OCI-LY7 (cell line): Measurements from ENCODE around the gene CPNE1. TPM values are rescaled to one million over a fixed set of nuclear protein-coding genes. Genes with fewer than 3 reads are reported as not detected.

Experiments
- BruUV-seq: library from RNA; stranded (reverse); fragments of 400-500 nt; replicated peaks from 2 replicates; lab custom pipeline; 2021; lab: Mats Ljungman, UMichigan
- CTCF ChIA-PET: fragments of 300-600 bp; sonication (Branson Sonifier 250); formaldehyde crosslinking; loops from one replicate; lab custom pipeline; 2022; ENCODE audit warnings: antibody characterized with exemption; ENCODE audit not compliant: unreplicated experiment; lab: Charles Lee
- POLR2A ChIA-PET: fragments of 300-600 bp; sonication (Branson Sonifier 250); formaldehyde crosslinking; loops from one replicate; lab custom pipeline; 2022; ENCODE audit warnings: antibody characterized with exemption; lab: Charles Lee
- DNase-seq: peaks from one replicate; pipeline ENCODE4 v3.0.0-alpha.2; 2015; ENCODE audit warnings: low spot score
- H2AFZ ChIP-seq: fragments of 200-600 bp; sonication (generic), shearing (Covaris generic); 2 replicates; pipeline ENCODE4 v1.6.1; 2014; ENCODE audit warnings: mild to moderate bottlenecking, antibody characterized with exemption, low read length, moderate library complexity
- H3K27ac ChIP-seq: fragments of 200-600 bp; sonication (generic); 2 replicates; pipeline ENCODE4 v1.5.1; 2014; ENCODE audit warnings: mixed run types, low read depth, mild to moderate bottlenecking, moderate library complexity, low read length, inconsistent platforms; ENCODE audit not compliant: poor library complexity, severe bottlenecking
- H3K36me3 ChIP-seq: fragments of 200-600 bp; sonication (generic); 2 replicates; pipeline ENCODE4 v1.6.1; 2014; ENCODE audit warnings: mild to moderate bottlenecking, antibody characterized with exemption, low read length, moderate library complexity, mixed read lengths; ENCODE audit not compliant: insufficient read depth
- H3K4me1 ChIP-seq: fragments of 200-600 bp; sonication (generic); 2 replicates; pipeline ENCODE4 v1.5.1; 2014; ENCODE audit warnings: mild to moderate bottlenecking, low read length; ENCODE audit not compliant: insufficient read depth, poor library complexity, severe bottlenecking
- H3K4me2 ChIP-seq: fragments of 200-600 bp; sonication (generic); 2 replicates; pipeline ENCODE4 v1.6.1; 2014; ENCODE audit warnings: mild to moderate bottlenecking, low read length
- H3K4me3 ChIP-seq: fragments of 200-600 bp; sonication (generic); 2 replicates; pipeline ENCODE4 v1.5.1; 2014; ENCODE audit warnings: mild to moderate bottlenecking, low read depth, low read length; ENCODE audit not compliant: poor library complexity, severe bottlenecking
- H3K79me2 ChIP-seq: fragments of 200-600 bp; sonication (generic); 2 replicates; pipeline ENCODE4 v1.6.1; 2016; ENCODE audit warnings: low read depth, mild to moderate bottlenecking, low read length, moderate library complexity, mixed read lengths; ENCODE audit not compliant: insufficient read depth
- H3K9me2 ChIP-seq: fragments of 200-600 bp; sonication (generic); 2 replicates; pipeline ENCODE4 v1.6.1; 2016; ENCODE audit warnings: mild to moderate bottlenecking, low read length, mixed read lengths; ENCODE audit not compliant: insufficient read depth
- H3K9me3 ChIP-seq: fragments of 200-600 bp; sonication (generic); 2 replicates; pipeline ENCODE4 v1.6.1; 2014; ENCODE audit warnings: mild to moderate bottlenecking, mixed run types, low read length, mixed read lengths
- H4K20me1 ChIP-seq: fragments of 200-600 bp; sonication (generic); 2 replicates; pipeline ENCODE4 v1.6.1; 2014; ENCODE audit warnings: mild to moderate bottlenecking, antibody characterized with exemption, low read length, moderate library complexity, mixed read lengths; ENCODE audit not compliant: insufficient read depth
- EZH2phosphoT487 ChIP-seq: fragments of 200-600 bp; sonication (generic); IDR thresholded peaks from 2 replicates; pipeline ENCODE4 v1.6.1; 2018; ENCODE audit warnings: low read depth, borderline replicate concordance, mild to moderate bottlenecking, mixed run types, antibody characterized with exemption, low read length, moderate library complexity, mixed read lengths
- intact Hi-C: fragments of 100-400 bp; cut with micrococcal nuclease; formaldehyde crosslinking; loops from one replicate; pipeline ENCODE4 v1.10.0; 2022; ENCODE audit not compliant: unreplicated experiment
- total RNA-seq, 2 experiments: library from RNA; depleted of rRNA in 1 of 2; stranded (reverse); fragments of >200 nt in 1 of 2; shearing (Covaris generic) in 1 of 2; gene quantifications; 2 replicates each; pipeline ENCODE4 v1.2.3, GENCODE V29; 2014 to 2022
- TF ChIP-seq, protein P1 (sequence below): fragments of 200-600 bp; sonication (generic); conservative IDR thresholded peaks from 2 replicates; pipeline ENCODE4 v1.5.1; 2014; ENCODE audit warnings: mild to moderate bottlenecking, antibody characterized with exemption, low read length, moderate library complexity, mixed read lengths

CPNE1 gene
- total RNA-seq, 2 experiments from 2014 or later, result 83.3 to 202 TPM

DNA sequence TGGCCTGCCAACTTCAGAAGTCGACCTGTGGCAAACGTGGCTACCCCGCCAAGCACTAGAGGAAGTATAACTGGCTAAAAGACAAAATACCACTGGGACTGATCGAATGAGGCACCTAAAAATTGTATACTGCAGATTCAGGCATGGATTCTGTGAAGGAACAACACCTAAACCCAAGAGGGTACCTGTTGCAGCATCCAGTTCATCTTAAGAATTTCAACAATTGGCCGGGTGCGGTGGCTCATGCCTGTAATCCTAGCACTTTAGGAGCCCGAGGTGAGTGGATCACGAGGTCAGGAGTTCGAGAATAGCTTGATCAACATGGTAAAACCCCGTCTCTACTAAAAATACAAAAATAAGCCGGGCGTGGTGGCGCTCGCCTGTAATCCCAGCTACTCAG lies 76.3 kb downstream of the CPNE1 start:
- DNase-seq, result no peak
- no TSS peak for BruUV-seq
- no peaks in the 10 kb centered on the region for H3K79me2 ChIP-seq
- H3K9me2 ChIP-seq, result no peaks in the 10 kb centered on the region
- H3K4me3 ChIP-seq, result no peak overlapping the region
- CTCF ChIA-PET, result no interaction called here
- H4K20me1 ChIP-seq, result no peaks in the 10 kb centered on the region
- POLR2A ChIA-PET, result interaction anchor here (0.7 kb wide), 1 partner anchor 10 kb away, joined by 3 read pairs; no protein-coding TSS in a partner anchor
- intact Hi-C loops, result no loop called here
- no peak for TF ChIP-seq EZH2phosphoT487
- TF ChIP-seq, protein P1, sequence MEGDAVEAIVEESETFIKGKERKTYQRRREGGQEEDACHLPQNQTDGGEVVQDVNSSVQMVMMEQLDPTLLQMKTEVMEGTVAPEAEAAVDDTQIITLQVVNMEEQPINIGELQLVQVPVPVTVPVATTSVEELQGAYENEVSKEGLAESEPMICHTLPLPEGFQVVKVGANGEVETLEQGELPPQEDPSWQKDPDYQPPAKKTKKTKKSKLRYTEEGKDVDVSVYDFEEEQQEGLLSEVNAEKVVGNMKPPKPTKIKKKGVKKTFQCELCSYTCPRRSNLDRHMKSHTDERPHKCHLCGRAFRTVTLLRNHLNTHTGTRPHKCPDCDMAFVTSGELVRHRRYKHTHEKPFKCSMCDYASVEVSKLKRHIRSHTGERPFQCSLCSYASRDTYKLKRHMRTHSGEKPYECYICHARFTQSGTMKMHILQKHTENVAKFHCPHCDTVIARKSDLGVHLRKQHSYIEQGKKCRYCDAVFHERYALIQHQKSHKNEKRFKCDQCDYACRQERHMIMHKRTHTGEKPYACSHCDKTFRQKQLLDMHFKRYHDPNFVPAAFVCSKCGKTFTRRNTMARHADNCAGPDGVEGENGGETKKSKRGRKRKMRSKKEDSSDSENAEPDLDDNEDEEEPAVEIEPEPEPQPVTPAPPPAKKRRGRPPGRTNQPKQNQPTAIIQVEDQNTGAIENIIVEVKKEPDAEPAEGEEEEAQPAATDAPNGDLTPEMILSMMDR, result no peak
- no peaks in the 10 kb centered on the region for H3K9me3 ChIP-seq
- H3K4me1 ChIP-seq, result peaks cover 8% of the 10 kb centered on the region
- H3K4me2 ChIP-seq, result no peak overlapping the region
- H3K27ac ChIP-seq, result no peak overlapping the region
- H3K36me3 ChIP-seq, result no peaks in the 10 kb centered on the region
- H2AFZ ChIP-seq, result no peak overlapping the region

DNA sequence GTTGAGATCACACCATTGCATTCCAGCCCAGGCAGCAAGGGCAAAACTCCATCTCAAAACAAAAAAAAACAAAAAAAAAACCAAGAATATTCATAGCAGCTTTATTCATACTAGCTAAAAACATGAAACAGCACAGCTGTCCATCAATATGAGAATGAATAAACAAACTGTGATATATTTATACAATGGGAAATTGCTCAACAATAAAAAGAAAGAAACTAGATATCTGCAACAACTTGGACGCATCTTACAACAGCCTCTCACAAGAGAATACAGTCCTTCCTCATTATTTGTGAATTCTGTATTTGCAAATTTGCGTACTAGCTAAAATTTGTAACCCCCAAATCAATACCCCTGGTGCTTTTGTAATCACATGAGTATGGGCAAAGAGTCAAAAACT lies 77.3 kb downstream of the CPNE1 start:
- Histone ChIP-seq H3K9me2 (no peaks in the 10 kb centered on the region), H3K9me3 (no peaks in the 10 kb centered on the region), H3K4me2 (no peak overlapping the region), H3K4me1 (peaks cover 3% of the 10 kb centered on the region), H3K79me2 (no peaks in the 10 kb centered on the region), H3K27ac (no peak overlapping the region), H2AFZ (no peak overlapping the region), H4K20me1 (no peaks in the 10 kb centered on the region), H3K4me3 (no peak overlapping the region), H3K36me3 (no peaks in the 10 kb centered on the region)
- no peak for DNase-seq
- BruUV-seq, result no TSS peak
- ChIA-PET CTCF (no interaction called here), POLR2A (interaction anchor here (0.6 kb wide), 1 partner anchor 17 kb away, joined by 4 read pairs; no protein-coding TSS in a partner anchor)
- intact Hi-C loops, result no loop called here
- TF ChIP-seq, protein P1, result no peak

DNA sequence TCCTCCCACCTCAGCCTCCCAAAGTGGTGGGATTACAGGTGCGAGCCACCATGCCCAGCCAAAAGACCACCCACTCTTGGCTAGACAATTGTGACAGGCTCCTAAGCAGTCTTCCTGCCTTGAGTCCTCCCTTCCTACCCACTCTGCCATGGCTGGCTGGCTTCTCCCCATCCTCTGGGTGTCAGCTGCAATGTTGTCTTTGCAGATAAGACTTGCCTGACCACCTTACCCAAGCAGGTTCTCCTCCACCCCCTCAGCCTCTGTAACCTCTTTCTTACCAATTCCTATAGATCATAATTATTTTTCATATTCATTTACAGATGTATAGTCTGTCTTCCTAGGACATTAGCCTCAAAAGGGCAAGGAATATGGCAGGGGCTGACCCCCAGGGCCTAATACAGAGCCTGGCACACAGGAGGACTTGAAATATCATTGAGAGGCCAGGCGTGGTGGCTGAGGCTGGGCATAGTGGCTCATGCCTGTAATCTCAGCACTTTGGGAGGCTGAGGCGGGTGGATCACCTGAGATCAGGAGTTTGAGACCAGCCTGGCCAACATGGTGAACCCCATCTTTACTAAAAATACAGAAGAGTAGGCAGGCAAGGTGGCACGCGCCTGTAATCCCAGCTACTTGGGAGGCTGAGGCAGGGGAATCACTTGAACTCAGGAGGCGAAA lies 77.8 kb downstream of the CPNE1 start:
- ChIA-PET POLR2A (interaction anchor here (0.6 kb wide), 1 partner anchor 18 kb away, joined by 4 read pairs; no protein-coding TSS in a partner anchor), CTCF (no interaction called here)
- intact Hi-C loops, result no loop called here
- H3K4me2 ChIP-seq, result no peak overlapping the region
- H2AFZ ChIP-seq, result no peak overlapping the region
- DNase-seq, result no peak
- no peak for TF ChIP-seq EZH2phosphoT487
- TF ChIP-seq, protein P1, result no peak
- H3K36me3 ChIP-seq, result no peaks in the 10 kb centered on the region
- BruUV-seq, result no TSS peak
- H3K9me2 ChIP-seq, result no peaks in the 10 kb centered on the region
- no peaks in the 10 kb centered on the region for H3K79me2 ChIP-seq
- no peaks in the 10 kb centered on the region for H3K4me1 ChIP-seq
- H4K20me1 ChIP-seq, result no peaks in the 10 kb centered on the region
- H3K9me3 ChIP-seq, result no peaks in the 10 kb centered on the region
- H3K27ac ChIP-seq, result no peak overlapping the region
- H3K4me3 ChIP-seq, result no peak overlapping the region
